Esophagus squamous epithelium (tissue), 4 donors: ENCODE results near the gene MIPOL1.

ENCODE experiments used
- CTCF ChIP-seq, 6 experiments: fragments of 450-650 bp in 4 of 6; fragments of 200-600 bp in 2 of 6; sonication (generic) in 2 of 6; IDR thresholded peaks; one replicate each; pipeline ENCODE4 v1.5.1; 2016 to 2019; ENCODE audit warnings: antibody characterized with exemption in 6 of 6, mild to moderate bottlenecking in 4 of 6, moderate library complexity in 4 of 6
- POLR2A ChIP-seq, 4 donors: fragments of 450-650 bp; IDR thresholded peaks; one replicate each; pipeline ENCODE4 v1.6.1; 2017; ENCODE audit warnings: antibody characterized with exemption in 4 of 4, mild to moderate bottlenecking in 4 of 4, moderate library complexity in 3 of 4

- TF ChIP-seq POLR2A (IDR thresholded peaks at IDR 0.05) (no peak), CTCF (IDR thresholded peaks at IDR 0.05) (no peak)
Observed at GRCh38 chr14:37587131-37587803, 389.5 kb downstream of the MIPOL1 start.
